NCI-H1048 (cell line): ENCODE results near the gene SERPINH1.

ENCODE experiments used
- DNase-seq: peaks from one replicate; lab custom pipeline; 2025; lab: John Stamatoyannopoulos, UW

The SERPINH1 gene

GRCh38 chr11:75596914-75597313, 34.9 kb downstream of the SERPINH1 start:
- no peak for DNase-seq

GRCh38 chr11:75597636-75598035, 35.6 kb downstream of the SERPINH1 start:
- DNase-seq, result no peak

- no peak for DNase-seq
Observed at GRCh38 chr11:75598264-75598663, 36.2 kb downstream of the SERPINH1 start.

- DNase-seq, result no peak
Observed at GRCh38 chr11:75598900-75599299, 36.8 kb downstream of the SERPINH1 start.

- DNase-seq, result no peak
Observed at GRCh38 chr11:75600356-75600755, 38.3 kb downstream of the SERPINH1 start.

GRCh38 chr11:75601494-75601893, 39.4 kb downstream of the SERPINH1 start:
- no peak for DNase-seq

- no peak for DNase-seq
Observed at GRCh38 chr11:75602951-75603350, 40.9 kb downstream of the SERPINH1 start.

GRCh38 chr11:75603791-75604736, 42.0 kb downstream of the SERPINH1 start:
- no peak for DNase-seq

- no peak for DNase-seq
Observed at GRCh38 chr11:75606099-75606498, 44.0 kb downstream of the SERPINH1 start.

- no peak for DNase-seq
Observed at GRCh38 chr11:75611823-75612222, 49.8 kb downstream of the SERPINH1 start.

- DNase-seq, result no peak
Observed at GRCh38 chr11:75615751-75616150, 53.7 kb downstream of the SERPINH1 start.

GRCh38 chr11:75616281-75616680, 54.2 kb downstream of the SERPINH1 start:
- no peak for DNase-seq
